Cardiac muscle cell (in vitro differentiated cells and primary cell): ENCODE results near the gene KPNA2. TPM values are rescaled to one million over a fixed set of nuclear protein-coding genes. Genes with fewer than 3 reads are reported as not detected.
"Not testable (repeated sequence)": the region's sequence is repeated elsewhere in the genome, so short reads cannot be mapped to it uniquely, and the experiment has no call there.

Experiments used
- DNase-seq, 2 donors: peaks; one replicate each; pipeline versions ENCODE4 v3.0.0 to v3.0.0-alpha.2; 2010 to 2017; ENCODE audit warnings: low read depth in 1 of 2, low spot score in 1 of 2
- H3K27ac ChIP-seq: fragments of 200-600 bp; sonication (generic); 2 replicates; pipeline ENCODE4 v1.5.1; 2016
- H3K27me3 ChIP-seq: fragments of 200-600 bp; sonication (generic); 2 replicates; pipeline ENCODE4 v1.6.0; 2016; ENCODE audit warnings: control low read depth
- H3K36me3 ChIP-seq: fragments of 200-600 bp; sonication (generic); 2 replicates; pipeline ENCODE4 v1.5.1; 2016; ENCODE audit warnings: control low read depth
- H3K4me1 ChIP-seq: fragments of 200-600 bp; sonication (generic); 2 replicates; pipeline ENCODE4 v1.8.1; 2017; ENCODE audit warnings: low read depth, mild to moderate bottlenecking, mixed run types
- H3K4me3 ChIP-seq: fragments of 200-600 bp; sonication (generic); 2 replicates; pipeline ENCODE4 v1.5.1; 2016; ENCODE audit warnings: mild to moderate bottlenecking
- H3K9me3 ChIP-seq: fragments of 200-600 bp; sonication (generic); 2 replicates; pipeline ENCODE4 v1.5.1; 2017; ENCODE audit warnings: low read depth, mild to moderate bottlenecking, control low read depth
- polyA plus RNA-seq: library from polyadenylated mRNA; unstranded; fragments of >200 nt; fragmentation: Nextera tagmentation; extraction: Ambion mirVana; gene quantifications from 2 replicates; pipeline ENCODE4 v1.2.1, GENCODE V29; 2016
- total RNA-seq: library from RNA; depleted of rRNA; stranded (reverse); fragments of >200 nt; gene quantifications from 2 replicates; pipeline ENCODE4 v1.2.3, GENCODE V29; 2016
- TF ChIP-seq, protein P1 (sequence below): IDR thresholded peaks from 2 replicates; pipeline ENCODE4 v1.5.1; 2012; ENCODE audit warnings: low read depth, mild to moderate bottlenecking, low read length

Gene KPNA2
- total and polyA plus RNA-seq, 2 experiments from 2014 or later, result 129 to 200 TPM

- H3K4me3 ChIP-seq, result no peak overlapping the region
- DNase-seq, result peak in 1 of 2 donors; percentile 36
- H3K27me3 ChIP-seq, result no peaks in the 10 kb centered on the region
- H3K36me3 ChIP-seq, result no peaks in the 10 kb centered on the region
- no peaks in the 10 kb centered on the region for H3K4me1 ChIP-seq
- TF ChIP-seq, protein P1, sequence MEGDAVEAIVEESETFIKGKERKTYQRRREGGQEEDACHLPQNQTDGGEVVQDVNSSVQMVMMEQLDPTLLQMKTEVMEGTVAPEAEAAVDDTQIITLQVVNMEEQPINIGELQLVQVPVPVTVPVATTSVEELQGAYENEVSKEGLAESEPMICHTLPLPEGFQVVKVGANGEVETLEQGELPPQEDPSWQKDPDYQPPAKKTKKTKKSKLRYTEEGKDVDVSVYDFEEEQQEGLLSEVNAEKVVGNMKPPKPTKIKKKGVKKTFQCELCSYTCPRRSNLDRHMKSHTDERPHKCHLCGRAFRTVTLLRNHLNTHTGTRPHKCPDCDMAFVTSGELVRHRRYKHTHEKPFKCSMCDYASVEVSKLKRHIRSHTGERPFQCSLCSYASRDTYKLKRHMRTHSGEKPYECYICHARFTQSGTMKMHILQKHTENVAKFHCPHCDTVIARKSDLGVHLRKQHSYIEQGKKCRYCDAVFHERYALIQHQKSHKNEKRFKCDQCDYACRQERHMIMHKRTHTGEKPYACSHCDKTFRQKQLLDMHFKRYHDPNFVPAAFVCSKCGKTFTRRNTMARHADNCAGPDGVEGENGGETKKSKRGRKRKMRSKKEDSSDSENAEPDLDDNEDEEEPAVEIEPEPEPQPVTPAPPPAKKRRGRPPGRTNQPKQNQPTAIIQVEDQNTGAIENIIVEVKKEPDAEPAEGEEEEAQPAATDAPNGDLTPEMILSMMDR, result no peak
- H3K27ac ChIP-seq, result no peak overlapping the region
- no peaks in the 10 kb centered on the region for H3K9me3 ChIP-seq
Measured at GRCh38 chr17:68061512-68062313, 26.2 kb downstream of the KPNA2 start.

- not testable (repeated sequence) for H3K9me3 ChIP-seq, H3K27ac ChIP-seq, H3K27me3 ChIP-seq, H3K4me3 ChIP-seq, H3K36me3 ChIP-seq, DNase-seq, H3K4me1 ChIP-seq
Measured at GRCh38 chr17:68065366-68065765, 29.8 kb downstream of the KPNA2 start.

DNA sequence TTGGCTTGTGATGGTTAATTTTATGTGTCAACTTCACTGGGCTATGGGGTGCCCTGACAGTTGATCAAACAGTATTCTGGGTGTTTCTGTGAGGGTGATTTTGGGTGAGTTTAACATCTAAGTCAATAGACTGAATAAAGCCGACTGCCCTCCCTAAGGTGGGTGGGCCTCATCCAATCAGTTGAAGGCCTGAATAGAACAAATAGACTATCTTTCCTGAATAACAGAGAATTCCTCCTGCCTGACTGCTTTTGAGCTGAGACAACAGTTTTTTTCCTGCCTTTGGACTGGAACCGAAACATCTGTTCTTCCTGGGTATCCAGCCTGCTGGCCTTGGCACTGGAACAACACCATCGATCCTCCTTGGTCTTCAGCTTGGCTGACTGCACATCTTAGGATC lies 33.0 kb downstream of the KPNA2 start:
- H3K36me3 ChIP-seq, H3K9me3 ChIP-seq, H3K4me1 ChIP-seq, H3K4me3 ChIP-seq, DNase-seq, H3K27me3 ChIP-seq, H3K27ac ChIP-seq: not testable (repeated sequence)

- H3K36me3 ChIP-seq, result not testable (repeated sequence)
Measured at GRCh38 chr17:68070582-68071444, 35.3 kb downstream of the KPNA2 start.

GRCh38 chr17:68074279-68074678 lies 38.7 kb downstream of the KPNA2 start:
- no peaks in the 10 kb centered on the region for H3K9me3 ChIP-seq

More at GRCh38 chr17:68070582-68071444, 35.3 kb downstream of the KPNA2 start:
- H3K9me3 ChIP-seq, H3K27me3 ChIP-seq, DNase-seq, H3K4me1 ChIP-seq, H3K4me3 ChIP-seq: not testable (repeated sequence)
- peak overlapping the region; percentile 4 for H3K27ac ChIP-seq

GRCh38 chr17:68075953-68076607 lies 40.5 kb downstream of the KPNA2 start:
- not testable (repeated sequence) for H3K4me3 ChIP-seq, H3K27ac ChIP-seq, H3K9me3 ChIP-seq, H3K27me3 ChIP-seq, H3K4me1 ChIP-seq, H3K36me3 ChIP-seq
- DNase-seq, result peak in 1 of 2 donors; percentile 26

More at GRCh38 chr17:68074279-68074678, 38.7 kb downstream of the KPNA2 start:
- H3K36me3 ChIP-seq, result no peaks in the 10 kb centered on the region
- H3K27ac ChIP-seq, result no peak overlapping the region
- H3K4me3 ChIP-seq, result no peak overlapping the region
- no peak for DNase-seq
- TF ChIP-seq, protein P1, result no peak
- no peaks in the 10 kb centered on the region for H3K27me3 ChIP-seq
- H3K4me1 ChIP-seq, result peaks cover 4% of the 10 kb centered on the region

- H3K4me3 ChIP-seq, H3K4me1 ChIP-seq, DNase-seq, H3K27me3 ChIP-seq, H3K36me3 ChIP-seq, H3K27ac ChIP-seq, H3K9me3 ChIP-seq: not testable (repeated sequence)
Measured at GRCh38 chr17:68077498-68077897, 42.0 kb downstream of the KPNA2 start.
